IMR-90 (cell line): Measurements from ENCODE around the gene HOXC10. TPM values are rescaled to one million over a fixed set of nuclear protein-coding genes. Genes with fewer than 3 reads are reported as not detected.

ENCODE experiments used
- ATAC-seq: fragments of 200-7000 bp; cut with Tn5 transposase; 2 replicates; pipeline ENCODE4 v1.9.1; 2020; ENCODE audit warnings: low read depth, mild to moderate bottlenecking, moderate library complexity
- BruUV-seq: library from RNA; stranded (reverse); fragments of 400-500 nt; replicated peaks from 2 replicates; lab custom pipeline; 2021; lab: Mats Ljungman, UMichigan
- CTCF ChIA-PET: fragments of 300-600 bp; formaldehyde crosslinking; extraction: SDS; loops from one replicate; lab custom pipeline; 2021; ENCODE audit warnings: antibody characterized with exemption; lab: Yijun Ruan, JAX
- POLR2A ChIA-PET: fragments of 300-600 bp; sonication (Branson Sonifier 250); formaldehyde crosslinking; loops from one replicate; lab custom pipeline; 2022; ENCODE audit warnings: antibody characterized with exemption; ENCODE audit not compliant: unreplicated experiment; lab: Charles Lee
- DNase-seq: peaks from one replicate; pipeline ENCODE4 v3.0.0; 2013
- H2AFZ ChIP-seq: replicated peaks from 2 replicates; pipeline ENCODE3; 2013; ENCODE audit warnings: low read length, mild to moderate bottlenecking; ENCODE audit not compliant: poor library complexity
- H2AK5ac ChIP-seq: 2 replicates; pipeline ENCODE4 v1.6.1; 2013; ENCODE audit warnings: low read depth, low read length, inconsistent platforms
- H2AK9ac ChIP-seq: replicated peaks from 2 replicates; pipeline ENCODE3; 2013; ENCODE audit warnings: mild to moderate bottlenecking, low read depth, low read length, moderate library complexity; ENCODE audit not compliant: poor library complexity
- H2BK120ac ChIP-seq: 2 replicates; pipeline ENCODE4 v1.6.1; 2013; ENCODE audit warnings: low read depth, low read length, inconsistent platforms
- H2BK15ac ChIP-seq: 3 replicates; pipeline ENCODE4 v1.6.1; 2013; ENCODE audit warnings: low read depth, low read length, inconsistent platforms
- H2BK20ac ChIP-seq: 2 replicates; pipeline ENCODE4 v1.6.1; 2013; ENCODE audit warnings: low read depth, mild to moderate bottlenecking, inconsistent platforms, low read length, moderate library complexity
- H2BK5ac ChIP-seq: 2 replicates; pipeline ENCODE4 v1.6.1; 2013; ENCODE audit warnings: mild to moderate bottlenecking, low read depth, low read length, inconsistent platforms; ENCODE audit not compliant: poor library complexity, severe bottlenecking
- H3K14ac ChIP-seq: replicated peaks from 2 replicates; pipeline ENCODE4 v1.6.1; 2013; ENCODE audit warnings: low read depth, low read length, inconsistent platforms
- H3K18ac ChIP-seq: 2 replicates; pipeline ENCODE4 v1.6.1; 2013; ENCODE audit warnings: low read depth, low read length, control low read depth
- H3K23ac ChIP-seq: 2 replicates; pipeline ENCODE4 v1.6.1; 2013; ENCODE audit warnings: low read depth, low read length, inconsistent platforms
- H3K27ac ChIP-seq: 2 replicates; pipeline ENCODE4 v1.5.1; 2013; ENCODE audit warnings: mild to moderate bottlenecking, control low read depth, low read length; ENCODE audit not compliant: insufficient read depth
- H3K27me3 ChIP-seq: 2 replicates; pipeline ENCODE4 v1.6.1; 2013; ENCODE audit warnings: low read length; ENCODE audit not compliant: control insufficient read depth, insufficient read depth
- H3K36me3 ChIP-seq: 2 replicates; pipeline ENCODE4 v1.6.1; 2013; ENCODE audit warnings: low read length, mixed read lengths; ENCODE audit not compliant: control insufficient read depth, insufficient read depth
- H3K4ac ChIP-seq: 2 replicates; pipeline ENCODE4 v1.6.1; 2013; ENCODE audit warnings: low read depth, low read length, inconsistent platforms
- H3K4me1 ChIP-seq: 2 replicates; pipeline ENCODE4 v1.6.1; 2013; ENCODE audit warnings: low read length, mixed read lengths; ENCODE audit not compliant: control insufficient read depth, insufficient read depth
- H3K4me2 ChIP-seq: 2 replicates; pipeline ENCODE4 v1.6.1; 2013; ENCODE audit warnings: low read depth, mild to moderate bottlenecking, control low read depth, low read length, moderate library complexity
- H3K4me3 ChIP-seq: 2 replicates; pipeline ENCODE4 v1.5.1; 2013; ENCODE audit warnings: low read depth, mild to moderate bottlenecking, control low read depth, low read length, moderate library complexity; ENCODE audit not compliant: insufficient read depth
- H3K56ac ChIP-seq: 2 replicates; pipeline ENCODE4 v1.6.1; 2013; ENCODE audit warnings: low read length, inconsistent platforms; ENCODE audit not compliant: insufficient read depth; ENCODE audit errors: extremely low read depth
- H3K79me1 ChIP-seq, 2 experiments: 2 replicates each; pipeline ENCODE4 v1.6.1; 2013; ENCODE audit warnings: low read length in 2 of 2, inconsistent platforms in 1 of 2, low read depth in 1 of 2
- H3K9ac ChIP-seq: 2 replicates; pipeline ENCODE4 v1.6.1; 2013; ENCODE audit warnings: low read depth, low read length, control low read depth
- H3K9me1 ChIP-seq: 2 replicates; pipeline ENCODE4 v1.6.1; 2013; ENCODE audit warnings: low read length, inconsistent platforms; ENCODE audit not compliant: insufficient read depth
- H3K9me3 ChIP-seq: 2 replicates; pipeline ENCODE4 v1.6.1; 2013; ENCODE audit warnings: low read length; ENCODE audit not compliant: control insufficient read depth, insufficient read depth
- H4K20me1 ChIP-seq: 2 replicates; pipeline ENCODE4 v1.6.1; 2013; ENCODE audit warnings: low read length, inconsistent platforms; ENCODE audit not compliant: insufficient read depth
- H4K5ac ChIP-seq: 2 replicates; pipeline ENCODE4 v1.6.1; 2013; ENCODE audit warnings: mild to moderate bottlenecking, low read depth, low read length, control low read depth
- H4K8ac ChIP-seq, 2 experiments: 2 replicates each; pipeline ENCODE4 v1.6.1; 2013; ENCODE audit warnings: low read depth in 2 of 2, low read length in 2 of 2, control low read depth in 1 of 2, inconsistent platforms in 1 of 2
- H4K91ac ChIP-seq: 2 replicates; pipeline ENCODE4 v1.6.1; 2013; ENCODE audit warnings: low read depth, low read length, inconsistent platforms; ENCODE audit not compliant: insufficient read depth
- BHLHE40 ChIP-seq: fragments of 150-350 bp; IDR thresholded peaks from 2 replicates; pipeline ENCODE4 v1.6.1; 2016; ENCODE audit warnings: mild to moderate bottlenecking, low read depth, low read length
- CEBPB ChIP-seq: IDR thresholded peaks from 2 replicates; pipeline ENCODE4 v1.6.1; 2012; ENCODE audit warnings: low read depth, low read length, improper control_type of control experiment
- CHD1 ChIP-seq: IDR thresholded peaks from 2 replicates; pipeline ENCODE4 v1.6.1; 2012; ENCODE audit warnings: low read depth, low read length, improper control_type of control experiment
- CTCF ChIP-seq: conservative IDR thresholded peaks from 2 replicates; pipeline ENCODE4 v1.5.1; 2012; ENCODE audit warnings: mild to moderate bottlenecking, low read depth, low read length, improper control_type of control experiment
- ELK1 ChIP-seq: fragments of 150-350 bp; IDR thresholded peaks from 2 replicates; pipeline ENCODE4 v1.6.1; 2016; ENCODE audit warnings: low read depth, mild to moderate bottlenecking, low read length, moderate library complexity, borderline replicate concordance
- FOS ChIP-seq: fragments of 150-350 bp; IDR thresholded peaks from 2 replicates; pipeline ENCODE4 v1.6.1; 2016; ENCODE audit warnings: low read depth, low read length
- MAFK ChIP-seq: IDR thresholded peaks from 2 replicates; pipeline ENCODE4 v1.6.1; 2012; ENCODE audit warnings: low read depth, low read length, improper control_type of control experiment
- MAZ ChIP-seq: IDR thresholded peaks from 2 replicates; pipeline ENCODE4 v1.6.1; 2012; ENCODE audit warnings: low read depth, mild to moderate bottlenecking, low read length, improper control_type of control experiment, moderate library complexity, borderline replicate concordance
- MXI1 ChIP-seq: IDR thresholded peaks from 2 replicates; pipeline ENCODE4 v1.6.1; 2012; ENCODE audit warnings: low read depth, mild to moderate bottlenecking, low read length, moderate library complexity, borderline replicate concordance
- NFE2L2 ChIP-seq: fragments of 150-350 bp; IDR thresholded peaks from 2 replicates; pipeline ENCODE4 v1.6.1; 2016; ENCODE audit warnings: low read depth, mild to moderate bottlenecking, low read length
- POLR2A ChIP-seq: IDR thresholded peaks from 2 replicates; pipeline ENCODE4 v1.6.1; 2012; ENCODE audit warnings: mild to moderate bottlenecking, low read depth, low read length
- RAD21 ChIP-seq: IDR thresholded peaks from 2 replicates; pipeline ENCODE4 v1.6.1; 2012; ENCODE audit warnings: low read length, improper control_type of control experiment
- RCOR1 ChIP-seq: IDR thresholded peaks from 2 replicates; pipeline ENCODE4 v1.6.1; 2012; ENCODE audit warnings: mild to moderate bottlenecking, low read length, improper control_type of control experiment; ENCODE audit not compliant: insufficient replicate concordance
- RFX5 ChIP-seq: IDR thresholded peaks from 2 replicates; pipeline ENCODE4 v1.8.0; 2012; ENCODE audit warnings: low read depth, mild to moderate bottlenecking, low read length, moderate library complexity
- SMC3 ChIP-seq: fragments of 150-350 bp; IDR thresholded peaks from 2 replicates; pipeline ENCODE4 v1.6.1; 2016; ENCODE audit warnings: low read depth, mild to moderate bottlenecking, antibody characterized with exemption, low read length, moderate library complexity
- WGBS, 2 experiments: methylation state at CpG; one replicate each; pipeline versions ENCODE4 v1.1.5 to v1.1.7; 2013; ENCODE audit warnings: missing lambda C conversion rate in 2 of 2; ENCODE audit not compliant: insufficient read length in 1 of 2; ENCODE audit errors: extremely low coverage in 2 of 2; 5-methylcytosine and 5-hydroxymethylcytosine counted together
- dilution Hi-C: fragments of 300-500 bp; cut with HindIII; formaldehyde crosslinking; loops from one replicate; pipeline ENCODE4 v1.14.3; 2018; ENCODE audit warnings: low sequenced_read_pairs; ENCODE audit not compliant: unreplicated experiment
- in situ Hi-C: fragments of 300-500 bp; cut with MboI; formaldehyde crosslinking; loops from 3 replicates; pipeline ENCODE4 v1.14.3; 2019; ENCODE audit warnings: low sequenced_read_pairs, inconsistent platforms, mixed read lengths
- intact Hi-C: fragments of 100-400 bp; cut with micrococcal nuclease; formaldehyde crosslinking; loops from 2 replicates; pipeline ENCODE4 v1.10.0; 2022
- polyA plus RNA-seq, 3 experiments: library from polyadenylated mRNA; depleted of rRNA; stranded (reverse); fragments of >200 nt; gene quantifications; 2 replicates each; pipeline ENCODE4 v1.2.3, GENCODE V29; 2012; ENCODE audit warnings: low replicate concordance in 1 of 3
- total RNA-seq: library from RNA; depleted of rRNA; stranded (reverse); fragments of >200 nt; gene quantifications from 2 replicates; pipeline ENCODE4 v1.2.3, GENCODE V29; 2012

HOXC10 gene
- total and polyA plus RNA-seq, 2 of the 4 experiments (the other 2 are of a cell fraction) = 0.15 TPM; not detected in 1

GRCh38 chr12:53949631-53950436, 35.1 kb upstream of the HOXC10 start:
- H3K23ac ChIP-seq = no peak overlapping the region
- no peak overlapping the region for H4K8ac ChIP-seq
- H3K36me3 ChIP-seq = no peaks in the 10 kb centered on the region
- in situ Hi-C loops (no loop called here), intact Hi-C loops (no loop called here), dilution Hi-C loops (no loop called here)
- no peak overlapping the region for H3K4me2 ChIP-seq
- no peak overlapping the region for H3K4ac ChIP-seq
- no peak overlapping the region for H2BK120ac ChIP-seq
- no peak overlapping the region for H2BK5ac ChIP-seq
- H3K4me1 ChIP-seq = no peaks in the 10 kb centered on the region
- 4% methylated on average over 20 of the region's 34 CpGs; no CpG with 5 or more reads in 1 of the 2 experiments for WGBS, 2 experiments
- H3K9ac ChIP-seq = no peak overlapping the region
- ChIA-PET CTCF (no interaction called here), POLR2A (no interaction called here)
- H3K14ac ChIP-seq = no peak overlapping the region
- no peak overlapping the region for H4K91ac ChIP-seq
- peaks cover 95% of the 10 kb centered on the region for H3K27me3 ChIP-seq
- no peaks in the 10 kb centered on the region for H4K20me1 ChIP-seq
- no TSS peak for BruUV-seq
- H2AFZ ChIP-seq = no peak overlapping the region
- no peak for DNase-seq
- no peaks in the 10 kb centered on the region for H3K9me1 ChIP-seq
- H4K5ac ChIP-seq = no peak overlapping the region
- ATAC-seq = no peak
- no peak overlapping the region for H3K18ac ChIP-seq
- no peak overlapping the region for H3K27ac ChIP-seq
- no peak overlapping the region for H3K56ac ChIP-seq
- H2BK20ac ChIP-seq = no peak overlapping the region
- no peak overlapping the region for H2AK5ac ChIP-seq
- H3K4me3 ChIP-seq = no peak overlapping the region
- H2BK15ac ChIP-seq = no peak overlapping the region
- H3K79me1 ChIP-seq = no peaks in the 10 kb centered on the region
- H3K9me3 ChIP-seq = peaks cover 7% of the 10 kb centered on the region; the same call in 1 of the 2 replicates
- H2AK9ac ChIP-seq = no peak overlapping the region
- TF ChIP-seq RCOR1 (no peak), CTCF (no peak), POLR2A (no peak), MAZ (no peak), FOS (no peak), RAD21 (no peak), CHD1 (no peak), RFX5 (no peak), CEBPB (no peak), NFE2L2 (no peak), SMC3 (no peak), MXI1 (no peak), MAFK (no peak), BHLHE40 (no peak), ELK1 (no peak)
